ENCODE data around the gene CNN2.

The CNN2 gene

GRCh38 chr19:1066251-1066747, 39.9 kb downstream of the CNN2 start:
- peaks cover 26% of the 10 kb centered on the region for H3K36me3 Mint-ChIP-seq (ENCODE audit: low read depth)
- peak overlapping the region; percentile 70 for H3K4me3 Mint-ChIP-seq
- no peak overlapping the region for H3K27ac Mint-ChIP-seq
- no peaks in the 10 kb centered on the region for H3K27me3 Mint-ChIP-seq
- no peaks in the 10 kb centered on the region for H3K9me3 Mint-ChIP-seq
- DNase-seq: no peak
- H3K4me1 Mint-ChIP-seq (ENCODE audit: low read depth): peaks cover 45% of the 10 kb centered on the region

- Mint-ChIP-seq H3K36me3 (ENCODE audit: low read depth) (peaks cover 29% of the 10 kb centered on the region), H3K9me3 (no peaks in the 10 kb centered on the region), H3K4me3 (peak within 1 kb of the TSS; percentile 90), H3K27ac (peak within 1 kb of the TSS; percentile 92), H3K27me3 (no peaks in the 10 kb centered on the region), H3K4me1 (ENCODE audit: low read depth) (peaks cover 48% of the 10 kb centered on the region)
- peak; percentile 88 for DNase-seq
Observed at GRCh38 chr19:1066748-1067340, 40.4 kb downstream of the CNN2 start, which contains the start of gene ARHGAP45. ARHGAP45 (plus strand) TSS chr19:1067167; CDS start chr19:1067406, 239 bp downstream.

GRCh38 chr19:1067341-1067957, 41.0 kb downstream of the CNN2 start:
- Mint-ChIP-seq H3K27ac (peak overlapping the region; percentile 92), H3K4me3 (peak overlapping the region; percentile 90), H3K27me3 (no peaks in the 10 kb centered on the region), H3K36me3 (ENCODE audit: low read depth) (peaks cover 35% of the 10 kb centered on the region), H3K4me1 (ENCODE audit: low read depth) (peaks cover 54% of the 10 kb centered on the region), H3K9me3 (no peaks in the 10 kb centered on the region)
- DNase-seq: no peak

- H3K9me3 Mint-ChIP-seq: no peaks in the 10 kb centered on the region
- H3K27ac Mint-ChIP-seq: peak overlapping the region; percentile 94
- no peaks in the 10 kb centered on the region for H3K27me3 Mint-ChIP-seq
- peak overlapping the region; percentile 90 for H3K4me3 Mint-ChIP-seq
- peak; percentile 77 for DNase-seq
- H3K36me3 Mint-ChIP-seq (ENCODE audit: low read depth): peaks cover 44% of the 10 kb centered on the region
- peaks cover 63% of the 10 kb centered on the region for H3K4me1 Mint-ChIP-seq (ENCODE audit: low read depth)
Observed at GRCh38 chr19:1068009-1069001, 41.9 kb downstream of the CNN2 start.

- H3K36me3 Mint-ChIP-seq (ENCODE audit: low read depth): peaks cover 52% of the 10 kb centered on the region
- H3K4me3 Mint-ChIP-seq: peak overlapping the region; percentile 90
- H3K27ac Mint-ChIP-seq: peak overlapping the region; percentile 94
- H3K9me3 Mint-ChIP-seq: no peaks in the 10 kb centered on the region
- H3K27me3 Mint-ChIP-seq: no peaks in the 10 kb centered on the region
- peaks cover 69% of the 10 kb centered on the region for H3K4me1 Mint-ChIP-seq (ENCODE audit: low read depth)
- peak; percentile 72 for DNase-seq
Observed at GRCh38 chr19:1069009-1069779, 42.8 kb downstream of the CNN2 start.

GRCh38 chr19:1070576-1070930, 44.1 kb downstream of the CNN2 start:
- Mint-ChIP-seq H3K27me3 (no peaks in the 10 kb centered on the region), H3K4me3 (peak overlapping the region; percentile 90), H3K36me3 (ENCODE audit: low read depth) (peaks cover 57% of the 10 kb centered on the region), H3K27ac (peak overlapping the region; percentile 52), H3K4me1 (ENCODE audit: low read depth) (peaks cover 62% of the 10 kb centered on the region), H3K9me3 (no peaks in the 10 kb centered on the region)
- DNase-seq: no peak

GRCh38 chr19:1070931-1071791, 44.8 kb downstream of the CNN2 start:
- Mint-ChIP-seq H3K4me1 (ENCODE audit: low read depth) (peaks cover 62% of the 10 kb centered on the region), H3K36me3 (ENCODE audit: low read depth) (peaks cover 64% of the 10 kb centered on the region), H3K27ac (peak overlapping the region; percentile 87), H3K27me3 (no peaks in the 10 kb centered on the region), H3K4me3 (peak overlapping the region; percentile 62), H3K9me3 (no peaks in the 10 kb centered on the region)
- DNase-seq: no peak

- no peaks in the 10 kb centered on the region for H3K9me3 Mint-ChIP-seq
- H3K4me1 Mint-ChIP-seq (ENCODE audit: low read depth): peaks cover 67% of the 10 kb centered on the region
- peaks cover 75% of the 10 kb centered on the region for H3K36me3 Mint-ChIP-seq (ENCODE audit: low read depth)
- H3K4me3 Mint-ChIP-seq: peak overlapping the region; percentile 20
- H3K27me3 Mint-ChIP-seq: no peaks in the 10 kb centered on the region
- H3K27ac Mint-ChIP-seq: peak overlapping the region; percentile 87
- no peak for DNase-seq
Observed at GRCh38 chr19:1072371-1073015, 46.1 kb downstream of the CNN2 start.

GRCh38 chr19:1073063-1073955, 46.9 kb downstream of the CNN2 start:
- DNase-seq: no peak
- Mint-ChIP-seq H3K27me3 (no peaks in the 10 kb centered on the region), H3K27ac (peak overlapping the region; percentile 47), H3K36me3 (ENCODE audit: low read depth) (peaks cover 77% of the 10 kb centered on the region), H3K9me3 (no peaks in the 10 kb centered on the region), H3K4me3 (peak overlapping the region; percentile 18), H3K4me1 (ENCODE audit: low read depth) (peaks cover 73% of the 10 kb centered on the region)

GRCh38 chr19:1073956-1074517, 47.6 kb downstream of the CNN2 start:
- Mint-ChIP-seq H3K27ac (peak overlapping the region; percentile 79), H3K9me3 (no peaks in the 10 kb centered on the region), H3K4me3 (peak overlapping the region; percentile 62), H3K27me3 (no peaks in the 10 kb centered on the region), H3K36me3 (ENCODE audit: low read depth) (peaks cover 78% of the 10 kb centered on the region), H3K4me1 (ENCODE audit: low read depth) (peaks cover 69% of the 10 kb centered on the region)
- peak; percentile 52 for DNase-seq

- peak; percentile 86 for DNase-seq
- peaks cover 76% of the 10 kb centered on the region for H3K36me3 Mint-ChIP-seq (ENCODE audit: low read depth)
- no peaks in the 10 kb centered on the region for H3K9me3 Mint-ChIP-seq
- no peaks in the 10 kb centered on the region for H3K27me3 Mint-ChIP-seq
- H3K27ac Mint-ChIP-seq: peak overlapping the region; percentile 92
- peak overlapping the region; percentile 28 for H3K4me3 Mint-ChIP-seq
- peaks cover 65% of the 10 kb centered on the region for H3K4me1 Mint-ChIP-seq (ENCODE audit: low read depth)
Observed at GRCh38 chr19:1074544-1075283, 48.3 kb downstream of the CNN2 start.

All from activated T-cell treated with anti-CD3 and anti-CD28 coated beads, Interleukin-2, amount 50 U/mL, for 24 hours (primary cell).